HepG2 (cell line): ENCODE measurements around the gene WSB2. TPM values are rescaled to one million over a fixed set of nuclear protein-coding genes. Genes with fewer than 3 reads are reported as not detected.

Experiments used
- AGO2 ChIP-seq: fragments of 200-400 bp; formaldehyde crosslinking; optimal IDR thresholded peaks from 2 replicates; pipeline ENCODE3; 2017; ENCODE audit warnings: mild to moderate bottlenecking, low read depth, low read length, moderate library complexity
- CAMTA2 ChIP-seq: sonication (generic); formaldehyde crosslinking; IDR thresholded peaks from 2 replicates; pipeline ENCODE4 v1.4.0; 2020; ENCODE audit warnings: mild to moderate bottlenecking, missing genetic modification reagents, borderline replicate concordance
- DMAP1 ChIP-seq: IDR thresholded peaks from 2 replicates; pipeline ENCODE4 v1.6.1; 2016
- EHMT2 ChIP-seq: fragments of 200-600 bp; sonication (generic); IDR thresholded peaks from 2 replicates; pipeline ENCODE4 v1.7.0; 2017; ENCODE audit warnings: antibody characterized with exemption, low read depth, low read length, borderline replicate concordance
- HDAC1 ChIP-seq: sonication (generic); formaldehyde crosslinking; IDR thresholded peaks from 2 replicates; pipeline ENCODE4 v1.5.1; 2020; ENCODE audit warnings: mild to moderate bottlenecking, missing genetic modification reagents
- KDM5B ChIP-seq: sonication (generic); formaldehyde crosslinking; IDR thresholded peaks from 2 replicates; pipeline ENCODE4 v1.4.0; 2020; ENCODE audit warnings: missing genetic modification reagents, mild to moderate bottlenecking, borderline replicate concordance
- KDM6A ChIP-seq: IDR thresholded peaks from 2 replicates; pipeline ENCODE4 v1.6.1; 2016; ENCODE audit warnings: low read depth
- KLF9 ChIP-seq: IDR thresholded peaks from 2 replicates; pipeline ENCODE4 v1.6.1; 2016; ENCODE audit warnings: low read depth
- NCOA2 ChIP-seq: sonication (generic); formaldehyde crosslinking; IDR thresholded peaks from 2 replicates; pipeline ENCODE4 v1.8.0; 2022; ENCODE audit warnings: inconsistent platforms
- NKX3-1 ChIP-seq: sonication (generic); formaldehyde crosslinking; IDR thresholded peaks from 2 replicates; pipeline ENCODE4 v1.5.0; 2020; ENCODE audit warnings: missing genetic modification reagents
- NR2F6 ChIP-seq, 2 experiments: IDR thresholded peaks; 2 replicates each; pipeline ENCODE4 v1.6.1; 2016; ENCODE audit warnings: antibody characterized with exemption in 1 of 2, mild to moderate bottlenecking in 1 of 2
- PHF8 ChIP-seq: sonication (generic); formaldehyde crosslinking; IDR thresholded peaks from 2 replicates; pipeline ENCODE4 v1.5.0; 2020; ENCODE audit warnings: missing genetic modification reagents
- PITX1 ChIP-seq: sonication (generic); formaldehyde crosslinking; IDR thresholded peaks from 2 replicates; pipeline ENCODE4 v1.5.1; 2020; ENCODE audit warnings: mild to moderate bottlenecking, missing genetic modification reagents
- RXRB ChIP-seq: IDR thresholded peaks from 2 replicates; pipeline ENCODE4 v1.6.1; 2016; ENCODE audit warnings: borderline replicate concordance, missing genetic modification reagents, missing compliant biosample characterization
- SP1 ChIP-seq, 2 experiments: fragments of 450-650 bp in 1 of 2; sonication (generic) in 1 of 2; formaldehyde crosslinking in 1 of 2; IDR thresholded peaks; 2 replicates each; pipeline versions ENCODE4 v1.4.0 to v1.6.1; 2016 to 2020; ENCODE audit warnings: missing genetic modification reagents in 1 of 2
- SRSF1 ChIP-seq: fragments of 200-400 bp; formaldehyde crosslinking; optimal IDR thresholded peaks from 2 replicates; pipeline ENCODE3; 2017; ENCODE audit warnings: mild to moderate bottlenecking, low read depth, low read length, moderate library complexity
- SUZ12 ChIP-seq: fragments of 150-350 bp; IDR thresholded peaks from 2 replicates; pipeline ENCODE4 v1.6.1; 2014; ENCODE audit warnings: low read depth, low read length
- ZMAT3 ChIP-seq: sonication (generic); formaldehyde crosslinking; conservative IDR thresholded peaks from 2 replicates; pipeline ENCODE4 v1.7.0; 2021; ENCODE audit warnings: missing genetic modification reagents
- ZNF451 ChIP-seq: sonication (generic); formaldehyde crosslinking; IDR thresholded peaks from 2 replicates; pipeline ENCODE4 v1.5.0; 2020; ENCODE audit warnings: mild to moderate bottlenecking, missing genetic modification reagents
- ZNF703 ChIP-seq: sonication (generic); formaldehyde crosslinking; IDR thresholded peaks from 2 replicates; pipeline ENCODE4 v1.5.1; 2020; ENCODE audit warnings: missing genetic modification reagents, mild to moderate bottlenecking, moderate library complexity, borderline replicate concordance
- ZNF709 ChIP-seq: sonication (generic); formaldehyde crosslinking; IDR thresholded peaks from 2 replicates; pipeline ENCODE4 v1.5.0; 2020; ENCODE audit warnings: mild to moderate bottlenecking, missing genetic modification reagents
- ZNF766 ChIP-seq: sonication (generic); formaldehyde crosslinking; IDR thresholded peaks from 2 replicates; pipeline ENCODE4 v1.5.0; 2020; ENCODE audit warnings: missing genetic modification reagents, borderline replicate concordance
- ZSCAN21 ChIP-seq: sonication (generic); formaldehyde crosslinking; IDR thresholded peaks from 2 replicates; pipeline ENCODE4 v1.8.0; 2022; ENCODE audit warnings: mild to moderate bottlenecking, missing genetic modification reagents, moderate library complexity, borderline replicate concordance
- polyA plus RNA-seq, 8 experiments: library from polyadenylated mRNA; depleted of rRNA in 3 of 8; stranded (reverse) in 7 of 8; unstranded in 1 of 8; fragments of >200 nt; fragmentation: Illumina TruSeq in 4 of 8; extraction: Trizol in 4 of 8; gene quantifications; 2 replicates each; pipeline versions ENCODE4 v1.2.1 to v1.2.3, GENCODE V29; 2011 to 2016; ENCODE audit warnings: low read depth in 4 of 8, missing spikeins in 1 of 8, mixed read lengths in 1 of 8; ENCODE audit not compliant: insufficient read depth in 1 of 8
- total RNA-seq, 5 experiments: library from RNA; depleted of rRNA; stranded (reverse); fragments of >200 nt; fragmentation: Illumina TruSeq; extraction: Trizol; gene quantifications; 2 replicates each; pipeline ENCODE4 v1.2.3, GENCODE V29; 2016; ENCODE audit warnings: low read depth in 1 of 5
- TF ChIP-seq, protein P1 (sequence below): sonication (generic); formaldehyde crosslinking; IDR thresholded peaks from 2 replicates; pipeline ENCODE4 v1.5.1; 2020; ENCODE audit warnings: mild to moderate bottlenecking, missing genetic modification reagents, moderate library complexity
- TF ChIP-seq, protein P2 (sequence below): sonication (generic); formaldehyde crosslinking; IDR thresholded peaks from 2 replicates; pipeline ENCODE4 v1.4.0; 2020; ENCODE audit warnings: missing genetic modification reagents; ENCODE audit errors: not compliant biosample characterization

Gene WSB2
- total and polyA plus RNA-seq, 2 of the 13 experiments (the other 11 are each of a cell fraction or from before 2014, with no cell fraction given) = 31.0 to 82.8 TPM

GRCh38 chr12:118016424-118017264 is 44.3 kb downstream of the WSB2 start, which contains the start of gene RFC5 (continued):
- TF ChIP-seq ZNF709 = no peak; the same call in 1 of the 2 replicates
- TF ChIP-seq HDAC1 (CRISPR knock-in tag) = peak; percentile 97
- TF ChIP-seq, protein P1, sequence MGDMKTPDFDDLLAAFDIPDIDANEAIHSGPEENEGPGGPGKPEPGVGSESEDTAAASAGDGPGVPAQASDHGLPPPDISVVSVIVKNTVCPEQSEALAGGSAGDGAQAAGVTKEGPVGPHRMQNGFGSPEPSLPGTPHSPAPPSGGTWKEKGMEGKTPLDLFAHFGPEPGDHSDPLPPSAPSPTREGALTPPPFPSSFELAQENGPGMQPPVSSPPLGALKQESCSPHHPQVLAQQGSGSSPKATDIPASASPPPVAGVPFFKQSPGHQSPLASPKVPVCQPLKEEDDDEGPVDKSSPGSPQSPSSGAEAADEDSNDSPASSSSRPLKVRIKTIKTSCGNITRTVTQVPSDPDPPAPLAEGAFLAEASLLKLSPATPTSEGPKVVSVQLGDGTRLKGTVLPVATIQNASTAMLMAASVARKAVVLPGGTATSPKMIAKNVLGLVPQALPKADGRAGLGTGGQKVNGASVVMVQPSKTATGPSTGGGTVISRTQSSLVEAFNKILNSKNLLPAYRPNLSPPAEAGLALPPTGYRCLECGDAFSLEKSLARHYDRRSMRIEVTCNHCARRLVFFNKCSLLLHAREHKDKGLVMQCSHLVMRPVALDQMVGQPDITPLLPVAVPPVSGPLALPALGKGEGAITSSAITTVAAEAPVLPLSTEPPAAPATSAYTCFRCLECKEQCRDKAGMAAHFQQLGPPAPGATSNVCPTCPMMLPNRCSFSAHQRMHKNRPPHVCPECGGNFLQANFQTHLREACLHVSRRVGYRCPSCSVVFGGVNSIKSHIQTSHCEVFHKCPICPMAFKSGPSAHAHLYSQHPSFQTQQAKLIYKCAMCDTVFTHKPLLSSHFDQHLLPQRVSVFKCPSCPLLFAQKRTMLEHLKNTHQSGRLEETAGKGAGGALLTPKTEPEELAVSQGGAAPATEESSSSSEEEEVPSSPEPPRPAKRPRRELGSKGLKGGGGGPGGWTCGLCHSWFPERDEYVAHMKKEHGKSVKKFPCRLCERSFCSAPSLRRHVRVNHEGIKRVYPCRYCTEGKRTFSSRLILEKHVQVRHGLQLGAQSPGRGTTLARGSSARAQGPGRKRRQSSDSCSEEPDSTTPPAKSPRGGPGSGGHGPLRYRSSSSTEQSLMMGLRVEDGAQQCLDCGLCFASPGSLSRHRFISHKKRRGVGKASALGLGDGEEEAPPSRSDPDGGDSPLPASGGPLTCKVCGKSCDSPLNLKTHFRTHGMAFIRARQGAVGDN = peak; percentile 96
- no peak for TF ChIP-seq ZNF703 (CRISPR knock-in tag)
- TF ChIP-seq SP1 (IDR thresholded peaks at IDR 0.05) = peak; percentile 72
- TF ChIP-seq SP1 (CRISPR knock-in tag; IDR thresholded peaks at IDR 0.05) = peak; percentile 88
- TF ChIP-seq PHF8 = peak; percentile 91
- peak; percentile 28; the same call in 1 of the 2 replicates for TF ChIP-seq ZMAT3
- peak; percentile 62; the same call in 1 of the 2 replicates for TF ChIP-seq NKX3-1 (CRISPR knock-in tag)
- TF ChIP-seq KLF9 = peak; percentile 58; the same call in 1 of the 2 replicates
- no peak for TF ChIP-seq EHMT2
- TF ChIP-seq PITX1 (CRISPR knock-in tag) = no peak
- 0 out of 2 replicates have a peak, but pooled peaks have one; percentile 38 for TF ChIP-seq ZNF451
- peak; percentile 80 for TF ChIP-seq NR2F6 (IDR thresholded peaks at IDR 0.05)
- TF ChIP-seq NR2F6 (CRISPR knock-in tag; IDR thresholded peaks at IDR 0.05) = peak; percentile 94
- TF ChIP-seq SRSF1 = peak; percentile 72
- no peak for TF ChIP-seq SUZ12
- TF ChIP-seq CAMTA2 = 0 out of 2 replicates have a peak, but pooled peaks have one; percentile 37
- peak; percentile 61; the same call in 1 of the 2 replicates for TF ChIP-seq RXRB (CRISPR knock-in tag)
- TF ChIP-seq ZSCAN21 (CRISPR knock-in tag) = peak; percentile 63; the same call in 1 of the 2 replicates
- TF ChIP-seq NCOA2 = peak; percentile 43; the same call in 1 of the 2 replicates
- TF ChIP-seq, protein P2, sequence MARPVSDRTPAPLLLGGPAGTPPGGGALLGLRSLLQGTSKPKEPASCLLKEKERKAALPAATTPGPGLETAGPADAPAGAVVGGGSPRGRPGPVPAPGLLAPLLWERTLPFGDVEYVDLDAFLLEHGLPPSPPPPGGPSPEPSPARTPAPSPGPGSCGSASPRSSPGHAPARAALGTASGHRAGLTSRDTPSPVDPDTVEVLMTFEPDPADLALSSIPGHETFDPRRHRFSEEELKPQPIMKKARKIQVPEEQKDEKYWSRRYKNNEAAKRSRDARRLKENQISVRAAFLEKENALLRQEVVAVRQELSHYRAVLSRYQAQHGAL (CRISPR knock-in tag) = no peak
- TF ChIP-seq ZNF766 (CRISPR knock-in tag) = peak; percentile 65; the same call in 1 of the 2 replicates
- peak; percentile 79; the same call in 1 of the 2 replicates for TF ChIP-seq KDM5B
- peak; percentile 88 for TF ChIP-seq DMAP1 (CRISPR knock-in tag)
- TF ChIP-seq KDM6A (CRISPR knock-in tag) = no peak
- TF ChIP-seq AGO2 = peak; percentile 69
